ENCODE results near the gene EDC3. TPM values are rescaled to one million over a fixed set of nuclear protein-coding genes. Genes with fewer than 3 reads are reported as not detected.

EDC3 gene
- total RNA-seq, 2 experiments from 2014 or later, result 11.0 to 11.1 TPM

- no peak for TF ChIP-seq CTCF (IDR thresholded peaks at IDR 0.05)
- H3K9me3 Mint-ChIP-seq, result no peaks in the 10 kb centered on the region
Observed at GRCh38 chr15:74642348-74642733, 53.5 kb downstream of the EDC3 start.

GRCh38 chr15:74641151-74641550 lies 54.7 kb downstream of the EDC3 start:
- DNase-seq (no peak), ATAC-seq (ENCODE audit: poor library complexity) (no peak)
- intact Hi-C loops (cut with DNase I, micrococcal nuclease), result no loop called here
- no peak overlapping the region for H3K27ac ChIP-seq (ENCODE audit: low read depth in 1 of 2, low read length in 2 of 2)
- ChIA-PET POLR2A (no interaction called here), CTCF (interaction anchor here (1.2 to 2.2 kb wide), 3 partner anchors 9 to 128 kb away, joined by 3 to 7 read pairs (median 3); no protein-coding TSS in a partner anchor)
- Mint-ChIP-seq H3K4me3 (no peak overlapping the region), H3K27me3 (no peaks in the 10 kb centered on the region), H3K4me1 (ENCODE audit: low read depth) (no peaks in the 10 kb centered on the region), H3K9me3 (no peaks in the 10 kb centered on the region), H3K36me3 (ENCODE audit: low read depth) (peaks cover 73% of the 10 kb centered on the region), H3K27ac (peak overlapping the region; percentile 52)
- peaks cover 64% of the 10 kb centered on the region for H3K36me3 ChIP-seq (ENCODE audit: insufficient read depth, low read length)
- no peaks in the 10 kb centered on the region for H3K9me3 ChIP-seq (ENCODE audit: control insufficient read depth in 1 of 2, insufficient read depth in 1 of 2, low read length in 2 of 2)
- H3K4me3 ChIP-seq (ENCODE audit: low read length), result no peak overlapping the region
- H3K4me1 ChIP-seq (ENCODE audit: insufficient read depth, low read length), result no peaks in the 10 kb centered on the region
- no peaks in the 10 kb centered on the region for H3K27me3 ChIP-seq (ENCODE audit: control insufficient read depth in 1 of 2, insufficient read depth in 2 of 2, low read length in 2 of 2)
- TF ChIP-seq CTCF (IDR thresholded peaks at IDR 0.05), result no peak

More at GRCh38 chr15:74642348-74642733, 53.5 kb downstream of the EDC3 start:
- Mint-ChIP-seq H3K27ac (no peak overlapping the region), H3K27me3 (no peaks in the 10 kb centered on the region), H3K36me3 (ENCODE audit: low read depth) (peaks cover 61% of the 10 kb centered on the region), H3K4me1 (ENCODE audit: low read depth) (no peaks in the 10 kb centered on the region), H3K4me3 (no peak overlapping the region)
- CTCF ChIA-PET, result interaction anchor here (2.2 kb wide), 1 partner anchor 10 kb away, joined by 7 read pairs; no protein-coding TSS in a partner anchor
- Histone ChIP-seq H3K27me3 (ENCODE audit: control insufficient read depth in 1 of 2, insufficient read depth in 2 of 2, low read length in 2 of 2) (no peaks in the 10 kb centered on the region), H3K4me3 (ENCODE audit: low read length) (no peak overlapping the region), H3K4me1 (ENCODE audit: insufficient read depth, low read length) (no peaks in the 10 kb centered on the region), H3K36me3 (ENCODE audit: insufficient read depth, low read length) (peaks cover 58% of the 10 kb centered on the region), H3K9me3 (ENCODE audit: control insufficient read depth in 1 of 2, insufficient read depth in 1 of 2, low read length in 2 of 2) (no peaks in the 10 kb centered on the region), H3K27ac (ENCODE audit: low read depth in 1 of 2, low read length in 2 of 2) (no peak overlapping the region)
- intact Hi-C loops (cut with DNase I, micrococcal nuclease), result no loop called here
- ATAC-seq (ENCODE audit: poor library complexity) (no peak), DNase-seq (no peak)
- POLR2A ChIA-PET, result no interaction called here

GRCh38 chr15:74636984-74637383 lies 58.8 kb downstream of the EDC3 start:
- no peak overlapping the region for H3K4me3 Mint-ChIP-seq
- intact Hi-C loops (cut with DNase I, micrococcal nuclease), result loop anchor here in 1 of 2 experiments (10.0 kb wide), 1 partner anchor 198 kb away; no protein-coding TSS in a partner anchor
- no peak overlapping the region for H3K27ac Mint-ChIP-seq
- no peak for ATAC-seq (ENCODE audit: poor library complexity)
- H3K27me3 ChIP-seq (ENCODE audit: control insufficient read depth in 1 of 2, insufficient read depth in 2 of 2, low read length in 2 of 2), result no peaks in the 10 kb centered on the region
- no peaks in the 10 kb centered on the region for H3K4me1 Mint-ChIP-seq (ENCODE audit: low read depth)
- H3K4me3 ChIP-seq (ENCODE audit: low read length), result no peak overlapping the region
- no peaks in the 10 kb centered on the region for H3K27me3 Mint-ChIP-seq
- POLR2A ChIA-PET, result interaction anchor here (1.6 kb wide), 1 partner anchor 132 kb away, joined by 5 read pairs; no protein-coding TSS in a partner anchor
- CTCF ChIA-PET, result interaction anchor here (9.5 kb wide), 1 partner anchor 132 kb away, joined by 92 read pairs; no protein-coding TSS in a partner anchor
- H3K36me3 Mint-ChIP-seq (ENCODE audit: low read depth), result peaks cover 96% of the 10 kb centered on the region
- no peak for TF ChIP-seq CTCF (IDR thresholded peaks at IDR 0.05)
- H3K9me3 ChIP-seq (ENCODE audit: control insufficient read depth in 1 of 2, insufficient read depth in 1 of 2, low read length in 2 of 2), result no peaks in the 10 kb centered on the region
- peaks cover 89% of the 10 kb centered on the region for H3K36me3 ChIP-seq (ENCODE audit: insufficient read depth, low read length)
- H3K4me1 ChIP-seq (ENCODE audit: insufficient read depth, low read length), result peaks cover 5% of the 10 kb centered on the region
- H3K27ac ChIP-seq (ENCODE audit: low read depth in 1 of 2, low read length in 2 of 2), result no peak overlapping the region
- DNase-seq, result no peak
- no peaks in the 10 kb centered on the region for H3K9me3 Mint-ChIP-seq
